HG03457 (cell line): ENCODE results near the gene ZNRF1.
"Not testable (repeated sequence)": the region's sequence is repeated elsewhere in the genome, so short reads cannot be mapped to it uniquely, and the experiment has no call there.

ENCODE experiments used
- ATAC-seq: cut with Tn5 transposase; IDR thresholded peaks from one replicate; pipeline ENCODE4 v1.9.1; 2021; ENCODE audit warnings: moderate number of reproducible peaks; ENCODE audit not compliant: unreplicated experiment

Gene ZNRF1

GRCh38 chr16:75000481-75001081 lies 1.8 kb downstream of the ZNRF1 start:
- ATAC-seq, result no peak

GRCh38 chr16:75002474-75002873 lies 3.6 kb downstream of the ZNRF1 start:
- ATAC-seq, result no peak

- no peak for ATAC-seq
These were observed 5.1 kb downstream of the ZNRF1 start for GRCh38 chr16:75003931-75004330.

- no peak for ATAC-seq
These were observed 5.6 kb downstream of the ZNRF1 start for GRCh38 chr16:75004460-75004859.

GRCh38 chr16:75005697-75006096 lies 6.9 kb downstream of the ZNRF1 start:
- no peak for ATAC-seq

- ATAC-seq, result no peak
These were observed 8.6 kb downstream of the ZNRF1 start for GRCh38 chr16:75007443-75007842.

- ATAC-seq, result no peak
These were observed 11.6 kb downstream of the ZNRF1 start for GRCh38 chr16:75010427-75010826.

GRCh38 chr16:75011634-75012307 lies 12.9 kb downstream of the ZNRF1 start:
- peak; percentile 71 for ATAC-seq

- peak; percentile 21 for ATAC-seq
These were observed 13.7 kb downstream of the ZNRF1 start for GRCh38 chr16:75012380-75013081.

- ATAC-seq, result not testable (repeated sequence)
These were observed 14.3 kb downstream of the ZNRF1 start for GRCh38 chr16:75013123-75013522.

GRCh38 chr16:75014318-75014717 lies 15.5 kb downstream of the ZNRF1 start:
- ATAC-seq, result no peak

- ATAC-seq, result not testable (repeated sequence)
These were observed 17.7 kb downstream of the ZNRF1 start for GRCh38 chr16:75016451-75017081.

GRCh38 chr16:75017670-75018525 lies 19.1 kb downstream of the ZNRF1 start:
- ATAC-seq, result no peak

GRCh38 chr16:75019007-75019406 lies 20.2 kb downstream of the ZNRF1 start:
- no peak for ATAC-seq

GRCh38 chr16:75019586-75019985 lies 20.8 kb downstream of the ZNRF1 start:
- ATAC-seq, result no peak

GRCh38 chr16:75021410-75021809 lies 22.6 kb downstream of the ZNRF1 start:
- ATAC-seq, result no peak

- no peak for ATAC-seq
These were observed 23.7 kb downstream of the ZNRF1 start for GRCh38 chr16:75022567-75022966.

GRCh38 chr16:75023009-75023408 lies 24.2 kb downstream of the ZNRF1 start:
- ATAC-seq, result no peak

- ATAC-seq, result no peak
These were observed 25.4 kb downstream of the ZNRF1 start for GRCh38 chr16:75024182-75024581.

- no peak for ATAC-seq
These were observed 25.8 kb downstream of the ZNRF1 start for GRCh38 chr16:75024594-75024993.

GRCh38 chr16:75025761-75026160 lies 26.9 kb downstream of the ZNRF1 start:
- ATAC-seq, result no peak
